HG03159 (cell line): ENCODE data around the gene COX4I2.

ENCODE experiments used
- ATAC-seq: cut with Tn5 transposase; IDR thresholded peaks from one replicate; pipeline ENCODE4 v1.9.1; 2021; ENCODE audit warnings: mild to moderate bottlenecking, moderate library complexity; ENCODE audit not compliant: unreplicated experiment

Gene COX4I2

DNA sequence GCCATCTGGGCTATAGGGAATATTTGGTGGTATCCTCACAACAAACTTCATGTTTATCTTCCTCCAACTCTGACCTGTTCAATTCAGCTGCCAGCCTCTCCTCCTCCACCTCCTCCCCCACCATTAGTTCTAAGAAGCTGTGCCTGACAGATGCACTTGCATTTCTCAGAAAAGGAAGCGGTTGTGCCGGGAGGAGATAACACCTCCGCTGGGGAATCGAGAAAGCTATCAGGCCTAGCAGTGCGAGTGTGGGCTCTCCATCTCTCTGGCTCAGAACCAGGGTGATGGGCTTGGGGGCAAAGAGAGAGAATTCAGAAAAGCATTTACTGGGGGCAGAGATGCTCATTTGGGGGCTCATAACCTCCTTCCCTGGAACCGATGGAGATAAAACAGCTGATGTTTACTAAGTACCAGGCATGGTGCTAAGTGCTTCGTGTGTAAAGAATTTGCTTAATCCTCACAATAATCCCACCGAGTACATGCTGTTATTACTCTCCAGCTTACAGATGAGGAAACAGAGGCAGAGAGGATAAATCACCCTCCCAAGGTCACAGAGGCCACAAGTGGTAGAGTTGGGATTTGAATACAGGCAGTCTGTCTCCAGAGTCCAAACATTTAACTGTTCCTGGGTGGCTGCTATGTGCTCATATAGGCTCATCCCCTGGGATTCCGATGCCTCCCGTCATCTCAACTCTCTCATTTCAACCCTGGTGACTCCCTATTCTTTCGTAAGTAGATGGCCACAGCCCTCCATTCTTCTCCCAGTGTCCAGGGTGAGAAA, 38.3 kb downstream of the COX4I2 start:
- no peak for ATAC-seq

DNA sequence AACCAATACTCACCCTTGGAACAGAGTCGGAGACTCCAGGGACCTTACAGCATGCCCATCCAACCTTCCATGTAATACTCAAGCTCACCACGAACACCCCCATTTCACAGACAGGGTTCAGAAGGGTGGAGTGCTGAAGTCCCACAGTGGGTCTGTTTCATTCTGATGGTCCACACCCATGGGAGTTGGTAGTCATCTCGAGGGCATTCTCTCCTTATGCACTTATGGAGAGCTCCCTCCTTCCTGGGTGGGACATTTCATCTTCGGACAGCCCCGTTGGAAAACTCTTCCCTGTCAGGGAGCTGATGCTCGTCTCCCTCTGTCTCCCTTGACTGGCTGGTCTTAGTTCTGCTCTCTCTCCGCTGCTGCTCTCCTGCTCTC, 38.9 kb downstream of the COX4I2 start:
- no peak for ATAC-seq

DNA sequence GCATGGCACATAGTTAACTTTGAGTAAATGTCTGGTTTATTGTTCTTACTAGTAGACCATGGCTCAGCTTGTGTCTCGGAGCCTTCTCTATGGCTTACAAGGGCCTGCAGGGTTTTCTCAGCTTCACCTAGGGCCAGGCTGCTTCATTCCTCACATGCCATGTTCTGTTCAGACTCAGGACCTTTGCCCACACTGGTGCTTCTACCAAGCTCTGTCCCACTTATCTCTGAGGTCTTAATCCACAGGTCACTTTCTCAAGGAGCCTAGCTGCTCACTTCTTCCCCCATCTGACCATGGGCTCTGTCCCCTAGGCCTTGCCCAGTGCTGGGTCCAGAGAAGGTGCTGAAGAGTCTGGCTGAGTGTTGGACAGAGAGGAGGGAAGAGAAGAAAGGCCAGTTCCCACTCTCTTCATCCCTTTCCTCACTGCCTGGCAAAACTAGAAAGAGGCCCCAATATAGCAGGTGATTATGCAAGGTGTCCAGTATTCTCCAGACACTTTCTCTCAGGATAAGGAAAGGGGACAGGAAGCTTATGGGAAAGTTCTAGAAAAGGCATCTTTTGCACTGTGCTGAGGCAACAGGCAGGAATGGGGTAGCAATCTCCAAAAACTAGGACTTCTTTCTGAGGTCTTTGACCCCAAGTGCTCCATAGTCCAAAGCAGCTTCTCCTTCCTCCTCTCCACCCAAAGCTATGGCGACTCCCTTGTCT, 40.0 kb downstream of the COX4I2 start:
- no peak for ATAC-seq

DNA sequence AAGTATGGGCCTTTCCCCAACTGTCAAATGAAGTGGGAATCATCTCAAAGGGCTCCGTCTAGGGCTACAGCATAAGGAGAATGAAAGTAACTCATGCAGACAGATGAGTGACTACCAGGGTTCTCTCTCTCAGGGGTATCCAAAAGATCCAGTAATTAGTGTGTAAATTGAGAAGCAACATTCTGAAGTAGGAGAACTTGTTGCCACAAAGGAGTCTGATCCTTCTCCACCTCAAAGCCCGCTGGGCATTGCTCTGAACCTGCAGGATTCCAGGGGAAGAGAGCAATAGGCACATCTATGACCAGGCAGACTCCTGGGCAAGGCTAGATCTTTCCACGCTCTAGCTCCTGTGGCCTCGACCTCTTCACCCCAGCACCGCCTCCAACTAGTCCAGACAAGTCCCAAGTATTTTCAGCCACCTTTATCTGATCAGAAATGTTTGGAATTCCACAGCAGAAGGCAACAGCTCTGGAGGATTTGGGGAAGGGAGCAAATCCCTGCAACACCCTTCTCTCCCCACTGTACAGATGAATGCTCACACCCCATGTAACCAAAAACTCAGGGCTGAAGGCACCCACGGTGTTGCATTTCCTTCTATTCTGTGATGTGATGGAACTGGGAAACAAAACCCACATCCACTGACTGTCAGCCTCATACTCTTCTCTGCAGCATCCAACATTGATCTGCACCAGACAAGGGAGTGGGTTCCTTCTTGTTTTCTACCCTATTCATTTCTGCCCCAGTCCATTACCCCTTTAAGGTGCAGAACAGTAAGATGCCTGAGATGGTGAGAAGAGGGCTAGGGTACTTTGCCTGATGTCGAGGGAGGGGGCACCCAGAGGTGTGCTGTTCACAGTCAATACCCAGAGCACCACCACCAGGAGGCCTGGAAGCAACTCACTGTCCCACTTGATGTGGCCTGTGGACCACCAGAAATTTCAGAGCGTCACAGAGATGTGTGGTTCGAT, 41.0 kb downstream of the COX4I2 start:
- no peak for ATAC-seq

DNA sequence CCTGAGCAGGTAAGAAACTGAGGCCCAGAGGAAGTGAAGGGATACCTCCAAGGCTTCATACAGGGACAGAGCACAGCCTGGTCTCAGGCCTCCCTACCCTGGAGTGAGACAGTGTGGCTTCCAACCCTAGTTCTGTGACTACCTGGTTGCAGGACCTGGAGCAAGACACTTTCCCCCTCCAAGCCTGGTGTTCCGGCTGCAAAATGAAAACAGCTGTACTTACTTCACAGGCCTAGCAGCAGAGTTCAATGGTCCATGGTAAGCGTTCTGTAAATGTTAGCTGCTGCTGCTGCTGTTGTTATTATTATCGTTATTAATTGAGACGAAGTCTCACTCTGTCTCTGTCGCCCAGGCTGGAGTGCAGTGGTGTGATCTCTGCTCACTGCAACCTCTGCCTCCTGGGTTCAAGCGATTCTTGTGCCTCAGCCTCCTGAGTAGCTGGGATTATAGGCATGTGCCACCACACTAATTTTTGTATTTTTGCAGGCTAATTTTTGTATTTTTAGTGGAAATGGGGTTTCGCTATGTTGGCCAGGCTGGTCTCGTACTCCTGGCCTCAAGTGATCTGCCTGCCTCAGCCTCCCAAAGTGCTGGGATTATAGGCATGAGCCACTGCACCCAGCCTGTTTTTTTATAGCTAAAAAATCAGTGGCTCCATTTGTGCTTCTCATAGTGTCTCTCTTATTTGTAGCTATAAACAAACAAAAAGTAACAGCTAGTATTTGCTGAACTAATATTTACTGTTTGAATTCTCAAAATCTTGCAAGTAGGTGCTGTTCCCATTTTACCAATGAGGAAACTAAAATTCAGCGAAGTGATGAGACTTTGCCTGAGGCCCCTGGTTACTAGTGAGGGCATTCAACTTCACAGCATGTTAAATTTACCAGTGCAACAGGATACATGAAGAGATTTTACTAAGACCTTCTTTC, 41.9 kb downstream of the COX4I2 start:
- no peak for ATAC-seq

DNA sequence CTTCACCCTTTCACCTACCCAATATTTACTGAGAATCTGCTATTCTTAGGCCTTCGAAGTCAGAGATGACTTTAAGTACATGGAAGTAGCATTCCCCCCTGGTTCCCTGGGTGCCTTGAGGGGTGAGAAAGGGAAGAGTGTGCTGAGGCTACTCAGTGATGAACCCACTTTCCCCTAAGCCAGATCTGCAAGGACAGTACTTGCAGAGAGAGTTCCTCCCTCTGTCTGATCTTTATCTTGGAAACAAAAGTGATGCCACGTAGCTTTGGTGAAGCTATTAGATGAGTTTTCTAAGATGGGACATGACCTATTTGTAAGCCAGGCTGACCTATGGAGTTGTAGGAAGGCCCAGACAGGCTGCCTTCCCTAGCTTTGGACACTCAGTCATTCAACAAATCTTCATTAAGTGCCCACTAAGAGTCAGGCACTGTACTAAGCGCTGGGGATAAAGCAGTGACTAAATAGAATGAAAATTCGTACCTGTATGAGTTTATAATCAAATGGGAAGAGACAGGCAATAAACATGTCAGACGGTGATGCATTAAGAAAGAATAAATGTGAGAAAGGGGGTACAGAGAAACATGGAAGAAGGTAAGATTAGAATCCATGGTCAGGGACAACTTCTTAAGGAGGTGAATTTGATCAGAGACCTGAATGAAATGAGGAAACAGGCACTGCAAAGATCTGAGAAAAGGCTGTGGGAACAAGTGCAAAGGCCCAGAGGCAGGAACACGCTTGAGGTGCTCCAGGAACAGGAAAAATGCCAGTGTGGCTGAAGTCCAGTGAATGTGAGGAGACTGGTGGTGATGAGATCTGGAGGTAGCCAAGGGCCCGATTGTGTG, 42.8 kb downstream of the COX4I2 start:
- ATAC-seq = no peak

DNA sequence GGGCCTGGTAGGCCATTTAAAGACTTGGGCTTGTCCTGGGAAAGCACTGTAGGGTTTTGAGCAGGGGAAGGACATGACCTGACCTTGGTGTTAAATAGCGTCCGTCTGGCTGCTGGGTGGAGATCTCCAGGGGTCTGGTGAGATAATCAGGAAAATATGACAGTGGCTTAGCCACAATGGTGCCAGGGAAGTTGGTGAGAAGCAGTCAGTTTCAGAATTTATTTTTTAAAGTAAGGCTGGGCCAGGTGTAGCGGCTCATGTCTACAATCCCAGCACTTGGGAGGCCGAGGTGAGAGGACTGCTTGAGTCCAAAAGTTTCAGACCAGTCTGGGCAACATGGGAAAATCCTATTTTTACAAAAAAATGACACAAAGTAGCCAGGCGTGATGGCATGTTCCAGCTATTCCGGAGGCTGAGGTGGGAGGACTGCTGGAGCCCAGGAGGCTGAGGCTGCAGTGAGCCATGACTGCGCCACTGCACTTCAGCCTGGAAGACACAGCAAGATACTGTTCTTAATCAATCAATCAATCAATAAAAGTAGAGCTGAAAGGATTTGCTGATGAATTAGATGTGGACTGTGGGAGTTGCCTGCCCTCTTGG, 43.5 kb downstream of the COX4I2 start:
- no peak for ATAC-seq

DNA sequence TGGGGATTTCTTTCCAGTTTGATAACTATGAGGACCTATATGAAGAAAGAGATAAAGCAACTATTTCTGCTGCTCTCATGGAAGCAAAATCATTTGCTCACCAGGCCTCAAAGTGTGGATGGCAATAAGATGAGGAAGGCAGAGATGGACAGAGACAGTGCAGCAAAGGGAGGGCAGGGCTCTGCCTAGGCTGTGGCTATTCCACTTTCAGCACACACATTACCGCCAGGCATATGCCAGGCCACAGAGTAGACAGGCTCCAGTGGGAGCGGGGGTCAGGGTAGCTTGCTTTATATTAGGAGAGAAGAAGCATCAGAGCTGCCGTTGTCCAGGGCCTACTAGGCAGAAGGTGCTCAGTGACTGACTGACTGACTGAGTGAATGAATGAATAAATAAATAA, 44.1 kb downstream of the COX4I2 start:
- ATAC-seq = no peak

DNA sequence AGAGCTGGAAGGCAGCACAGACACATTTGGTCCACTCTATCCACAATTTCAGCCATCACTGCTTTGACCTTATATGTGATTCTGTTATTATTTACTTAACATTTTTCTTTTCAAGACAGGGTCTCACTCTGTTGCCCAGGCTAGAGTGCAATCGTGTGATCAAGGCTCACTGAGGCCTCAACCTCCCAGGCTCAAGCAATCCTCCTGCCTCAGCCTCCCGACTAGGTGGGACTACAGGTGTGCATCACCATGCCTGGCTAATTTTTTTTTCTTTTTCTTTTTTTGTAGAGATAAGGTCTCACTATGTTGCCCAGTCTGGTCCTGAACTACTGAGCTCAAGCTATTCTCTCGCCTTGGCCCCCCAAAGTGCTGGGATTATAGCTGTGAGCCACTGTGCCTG, 44.6 kb downstream of the COX4I2 start:
- no peak for ATAC-seq

DNA sequence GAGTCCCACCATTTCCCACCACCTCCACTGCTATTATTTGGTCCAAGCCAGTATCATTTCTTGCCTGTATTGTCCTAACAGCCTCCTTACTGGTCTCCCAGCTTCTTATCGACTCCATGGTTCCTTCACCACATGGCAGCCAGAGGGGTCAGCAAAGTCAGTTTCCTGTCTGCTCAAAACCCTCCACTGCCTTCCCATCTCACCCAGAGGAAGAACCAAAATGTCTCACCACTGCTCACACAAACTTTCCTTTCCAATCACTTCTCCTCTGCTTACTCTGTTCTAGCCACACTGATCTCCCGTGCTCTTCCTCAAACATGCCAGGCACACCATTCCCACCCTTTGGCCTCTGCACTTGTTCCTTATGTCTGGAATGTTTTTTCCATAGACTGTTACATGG, 45.2 kb downstream of the COX4I2 start:
- no peak for ATAC-seq

DNA sequence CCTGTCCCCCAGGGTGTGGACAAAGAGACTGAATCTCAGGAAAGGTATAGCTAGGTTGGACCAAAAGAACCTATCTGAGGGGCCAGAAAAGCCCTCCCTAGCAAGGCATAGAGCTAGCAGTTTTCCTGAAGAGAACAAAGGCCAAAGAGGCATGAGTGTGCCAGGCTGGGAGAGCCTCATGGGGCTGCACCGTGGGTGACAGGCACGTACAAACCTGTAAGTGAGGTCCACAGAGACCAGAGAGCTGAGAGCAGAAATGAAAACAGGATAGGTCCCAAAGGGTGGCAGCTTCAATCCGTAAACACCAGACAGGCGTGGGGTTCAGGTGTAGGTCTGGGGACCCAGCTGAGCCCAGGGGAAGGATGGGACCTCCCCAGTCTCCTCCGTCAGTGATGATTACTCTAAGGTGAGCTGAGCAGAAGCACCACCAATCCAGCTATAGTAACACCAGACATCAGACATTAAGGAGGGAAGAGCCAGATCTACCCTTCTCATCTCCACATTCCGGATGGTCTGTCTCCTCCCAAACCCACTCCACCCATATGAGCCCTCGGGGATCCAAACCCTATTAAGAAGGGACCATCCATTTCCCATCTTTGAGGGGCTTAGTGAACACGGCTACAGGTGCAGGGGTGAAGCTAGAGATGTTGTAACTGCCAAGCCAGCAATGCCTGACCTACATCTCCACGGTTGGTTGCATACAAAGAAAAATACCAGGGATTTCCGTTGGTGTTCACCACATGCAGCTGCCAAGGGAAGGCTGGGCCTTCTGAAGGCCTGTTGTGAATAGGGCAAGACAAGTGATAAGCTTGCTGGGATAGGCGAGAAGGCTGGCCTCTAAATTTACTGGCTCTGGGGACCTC, 46.7 kb downstream of the COX4I2 start:
- no peak for ATAC-seq

DNA sequence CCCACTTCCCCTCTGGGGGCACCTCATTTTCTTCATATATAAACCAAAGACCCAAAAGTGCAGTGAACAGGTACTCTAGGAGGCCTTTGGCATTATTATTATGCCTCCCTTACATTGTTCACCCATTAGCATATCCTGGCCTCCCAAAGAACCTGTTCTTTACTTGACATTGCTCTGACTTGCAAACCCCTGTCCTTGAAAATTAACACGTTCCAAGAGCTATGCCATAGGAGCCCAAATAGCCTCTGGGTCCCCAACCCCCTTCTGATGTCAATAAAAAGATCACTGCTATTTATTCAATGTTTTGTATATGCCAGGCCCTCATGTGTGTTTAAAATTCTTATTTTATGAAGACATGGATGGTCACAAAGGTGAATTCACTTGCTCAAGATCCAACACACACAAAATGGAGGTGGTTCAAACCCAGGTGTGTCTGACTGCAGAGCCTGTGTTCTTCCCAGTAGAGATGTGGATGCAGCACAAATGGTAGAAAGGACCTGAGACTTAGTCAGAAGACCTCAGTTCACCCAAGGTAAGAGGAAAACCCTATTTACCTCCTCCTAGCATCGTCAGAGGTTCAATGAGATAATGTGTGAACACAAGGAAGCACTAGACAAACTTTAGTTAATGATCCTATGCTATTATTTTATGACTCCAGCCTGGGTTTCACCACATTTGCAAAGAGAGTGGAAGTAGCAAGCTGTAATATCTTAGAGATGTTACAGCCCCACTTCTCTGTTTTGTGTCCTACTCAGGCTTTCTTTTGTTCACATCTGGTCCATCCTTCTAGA, 48.3 kb downstream of the COX4I2 start:
- no peak for ATAC-seq

DNA sequence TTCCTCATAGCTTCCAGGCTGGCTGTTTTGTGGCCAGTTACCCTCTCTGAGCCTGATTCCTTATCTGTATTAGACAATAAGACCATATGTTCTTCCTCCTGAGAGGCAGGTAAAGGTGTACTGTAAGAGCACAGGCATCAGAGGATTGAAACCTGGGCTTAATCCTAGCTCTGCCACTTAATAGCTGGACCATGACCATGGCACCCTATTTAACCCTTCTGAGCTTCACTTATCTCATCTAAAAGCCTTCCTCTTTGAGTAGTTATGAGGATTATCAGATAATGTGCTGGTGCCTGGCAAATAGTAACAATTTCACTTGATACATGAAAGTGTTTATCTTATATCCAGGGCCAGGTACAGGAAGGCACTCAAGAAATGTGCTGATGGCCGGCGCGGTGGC, 50.1 kb downstream of the COX4I2 start:
- ATAC-seq = no peak

DNA sequence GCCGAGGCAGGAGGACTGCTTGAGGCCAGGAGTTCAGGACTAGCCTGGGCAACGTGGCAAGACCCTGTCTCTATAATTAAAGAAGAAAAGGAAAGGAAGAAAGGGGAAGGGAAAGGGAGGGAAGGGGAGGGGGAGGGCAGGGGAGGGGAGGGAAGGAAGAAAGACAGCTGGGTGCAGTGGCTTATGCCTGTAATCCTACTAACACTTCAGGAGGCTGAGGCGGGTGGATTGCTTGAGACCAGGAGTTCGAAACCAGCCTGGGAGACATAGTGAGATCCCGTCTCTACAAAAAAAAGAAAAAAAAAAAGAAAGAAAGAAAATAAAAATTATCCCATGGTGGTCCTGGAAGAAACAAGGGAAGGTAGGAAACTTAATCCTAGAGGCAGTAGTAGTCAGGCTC, 51.4 kb downstream of the COX4I2 start:
- ATAC-seq = no peak

DNA sequence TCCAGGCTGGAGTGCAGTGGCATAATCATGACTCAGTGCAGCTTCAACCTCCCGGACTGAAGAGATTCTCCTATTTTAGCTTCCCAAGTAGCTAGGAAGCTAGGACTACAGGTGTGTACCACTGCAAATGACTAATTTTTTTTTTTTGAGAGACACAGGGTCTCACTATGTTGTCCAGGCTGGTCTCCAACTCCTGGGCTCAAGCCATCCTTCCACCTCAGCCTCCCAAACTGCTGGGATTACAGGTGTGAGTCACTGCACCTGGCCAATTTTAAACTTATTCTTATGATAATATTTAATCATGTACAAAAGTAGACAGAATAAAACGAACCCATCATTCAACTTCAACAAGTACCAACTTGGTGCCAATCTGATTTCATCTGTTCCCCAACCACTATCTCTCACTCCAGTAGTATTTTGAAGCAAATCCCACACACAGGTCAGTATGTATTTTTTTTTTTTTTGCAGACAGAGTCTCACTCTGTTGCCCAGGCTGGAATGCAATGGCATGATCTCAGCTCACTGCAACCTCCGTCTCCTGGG, 52.5 kb downstream of the COX4I2 start:
- no peak for ATAC-seq

DNA sequence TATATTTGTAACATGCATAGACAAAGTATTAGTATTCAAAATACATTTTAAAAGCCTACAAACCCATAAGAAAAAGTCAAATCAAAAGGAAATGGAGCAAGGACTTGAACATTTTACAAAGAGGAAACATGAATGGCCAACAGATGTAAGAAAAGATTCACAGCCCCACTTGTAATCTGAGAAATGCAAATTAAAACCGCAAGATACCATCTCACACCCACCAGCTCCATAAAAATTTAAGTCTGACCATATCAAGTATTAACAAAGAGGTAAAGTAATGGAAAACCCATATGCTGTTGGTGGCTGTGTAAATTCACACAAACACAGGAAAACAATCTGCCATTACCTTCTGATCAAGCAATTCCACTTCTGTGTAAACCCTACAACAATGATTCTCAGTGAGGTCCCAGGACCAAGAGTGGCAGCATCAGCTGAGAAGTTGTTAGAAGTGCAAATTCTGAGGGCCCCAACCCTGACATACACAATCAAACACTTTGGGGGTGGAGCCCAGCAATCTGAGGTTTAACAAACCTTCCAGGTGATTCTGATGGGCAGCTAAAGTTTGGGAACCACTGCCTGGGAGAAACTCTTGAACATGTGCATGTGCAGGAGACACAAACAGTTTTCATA, 54.0 kb downstream of the COX4I2 start:
- no peak for ATAC-seq

DNA sequence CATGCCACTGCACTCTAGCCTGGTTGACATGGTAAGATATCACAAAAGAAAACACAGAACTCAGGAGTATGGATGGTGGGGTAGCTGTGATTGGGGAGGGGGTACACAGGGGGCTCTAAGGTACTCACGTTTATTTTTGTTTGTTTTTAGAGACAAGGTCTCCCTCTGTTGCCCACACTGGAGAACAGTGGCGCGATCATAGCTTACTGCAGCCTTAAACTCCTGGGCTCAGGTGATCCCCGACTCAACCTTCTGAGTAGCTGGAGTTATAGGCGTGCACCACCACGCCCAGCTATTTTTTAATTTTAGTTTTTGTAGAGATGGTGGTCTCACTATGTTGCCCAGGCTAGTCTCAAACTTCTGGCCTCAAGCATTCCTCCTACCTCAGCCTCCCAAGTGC, 55.7 kb downstream of the COX4I2 start:
- no peak for ATAC-seq
